ENCODE measurements around the gene PDLIM5.

PDLIM5 gene

DNA sequence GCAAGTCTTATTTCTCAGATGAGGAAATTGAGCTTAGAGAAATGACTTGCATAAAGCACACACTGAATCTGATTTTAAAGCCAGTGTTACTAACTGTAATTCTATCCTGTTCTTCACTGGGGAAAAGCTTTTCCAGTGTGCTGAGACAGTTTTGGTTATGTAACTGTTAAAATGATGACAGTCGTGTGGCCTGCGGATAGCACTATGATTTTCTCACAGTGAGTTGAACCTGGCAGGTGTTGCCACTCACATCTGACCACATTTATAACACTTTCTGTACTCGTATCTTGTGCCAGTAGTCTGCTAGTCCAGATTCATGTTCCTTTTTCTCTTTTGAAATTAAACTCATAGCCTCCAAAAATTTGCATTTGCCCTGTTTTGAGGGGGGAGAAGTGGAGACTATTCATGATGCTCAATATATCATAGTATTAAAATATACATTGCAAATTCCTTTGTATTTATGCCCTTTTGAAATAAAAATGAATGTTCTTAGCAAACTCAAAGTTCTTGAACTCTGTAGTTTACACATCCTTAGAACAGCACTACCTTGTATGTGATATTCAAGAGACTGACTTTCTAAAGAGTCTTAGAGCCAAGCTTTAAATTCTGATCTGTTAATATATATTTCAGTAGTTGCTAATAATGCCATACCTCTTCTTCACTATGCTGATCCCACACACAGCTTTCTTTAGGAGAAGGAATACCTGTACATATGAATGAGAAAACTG is 132.3 kb downstream of the PDLIM5 start:
- Histone ChIP-seq H4K20me1 (ENCODE audit: insufficient read depth, low read length, poor library complexity, severe bottlenecking) (no peaks in the 10 kb centered on the region), H3F3A (ENCODE audit: low read depth) (no peaks in the 10 kb centered on the region), H3K36me3 (ENCODE audit: insufficient read depth, low read length) (peaks cover 20% of the 10 kb centered on the region; the same call in 1 of the 2 replicates), H3K9me2 (replicated peaks; ENCODE audit: low read depth, low read length) (no peaks in the 10 kb centered on the region), H3K9me3 (ENCODE audit: insufficient read depth, low read depth, low read length) (no peaks in the 10 kb centered on the region), H3K4me2 (ENCODE audit: low read depth, low read length, poor library complexity, severe bottlenecking) (no peak overlapping the region), H2AFZ (ENCODE audit: low read length) (no peak overlapping the region), H3K9ac (ENCODE audit: low read depth, low read length, poor library complexity, severe bottlenecking) (no peak overlapping the region), H3K79me2 (ENCODE audit: insufficient read depth, low read length) (no peaks in the 10 kb centered on the region), H3K4me1 (ENCODE audit: insufficient read depth, low read length, poor library complexity, severe bottlenecking) (no peaks in the 10 kb centered on the region), H3K27me3 (ENCODE audit: insufficient read depth, low read length, poor library complexity, severe bottlenecking) (no peaks in the 10 kb centered on the region), H3K4me3 (ENCODE audit: low read length, poor library complexity, severe bottlenecking) (no peak overlapping the region)
- TF ChIP-seq, protein P1, sequence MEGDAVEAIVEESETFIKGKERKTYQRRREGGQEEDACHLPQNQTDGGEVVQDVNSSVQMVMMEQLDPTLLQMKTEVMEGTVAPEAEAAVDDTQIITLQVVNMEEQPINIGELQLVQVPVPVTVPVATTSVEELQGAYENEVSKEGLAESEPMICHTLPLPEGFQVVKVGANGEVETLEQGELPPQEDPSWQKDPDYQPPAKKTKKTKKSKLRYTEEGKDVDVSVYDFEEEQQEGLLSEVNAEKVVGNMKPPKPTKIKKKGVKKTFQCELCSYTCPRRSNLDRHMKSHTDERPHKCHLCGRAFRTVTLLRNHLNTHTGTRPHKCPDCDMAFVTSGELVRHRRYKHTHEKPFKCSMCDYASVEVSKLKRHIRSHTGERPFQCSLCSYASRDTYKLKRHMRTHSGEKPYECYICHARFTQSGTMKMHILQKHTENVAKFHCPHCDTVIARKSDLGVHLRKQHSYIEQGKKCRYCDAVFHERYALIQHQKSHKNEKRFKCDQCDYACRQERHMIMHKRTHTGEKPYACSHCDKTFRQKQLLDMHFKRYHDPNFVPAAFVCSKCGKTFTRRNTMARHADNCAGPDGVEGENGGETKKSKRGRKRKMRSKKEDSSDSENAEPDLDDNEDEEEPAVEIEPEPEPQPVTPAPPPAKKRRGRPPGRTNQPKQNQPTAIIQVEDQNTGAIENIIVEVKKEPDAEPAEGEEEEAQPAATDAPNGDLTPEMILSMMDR (conservative IDR thresholded peaks at IDR 0.05; ENCODE audit: low read length), result no peak
- TF ChIP-seq EZH2phosphoT487 (IDR thresholded peaks at IDR 0.05; ENCODE audit: borderline replicate concordance), result no peak

DNA sequence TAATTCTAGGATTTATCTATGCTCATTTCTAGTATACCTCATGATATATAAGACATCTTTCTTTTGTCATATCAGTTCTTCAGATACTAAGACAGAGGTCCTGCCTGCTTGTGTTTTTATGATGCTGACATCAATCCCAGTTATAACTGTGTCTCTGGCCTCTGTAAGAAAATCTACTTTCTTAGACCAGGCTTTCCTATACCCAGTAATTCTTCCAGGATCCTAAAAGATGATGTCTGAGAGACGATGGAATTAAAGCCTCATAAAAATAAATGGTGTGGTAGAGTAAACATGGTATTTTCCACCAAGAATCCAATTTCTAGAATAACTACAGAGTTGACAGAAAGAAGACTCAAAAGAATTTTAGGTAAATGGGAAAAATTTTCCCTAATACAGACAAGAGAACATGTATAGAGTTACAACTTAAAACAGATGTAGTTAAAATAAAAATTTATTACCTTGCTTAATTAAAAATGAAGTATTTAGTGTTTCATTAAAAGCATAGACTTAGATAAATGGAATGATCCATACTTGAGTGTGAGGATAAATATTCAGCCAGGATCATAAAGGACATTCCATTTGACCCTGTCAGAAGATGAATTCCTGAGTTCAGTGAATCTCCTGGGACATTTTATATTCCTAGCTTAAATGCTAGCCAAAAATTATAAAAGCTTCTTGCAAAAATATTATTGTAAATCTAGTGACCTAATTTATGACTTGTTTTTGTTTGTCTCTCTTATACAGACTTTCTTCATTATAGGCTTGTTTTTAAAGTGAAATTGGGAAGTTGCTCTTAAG is 137.4 kb downstream of the PDLIM5 start:
- Histone ChIP-seq H3K9me3 (ENCODE audit: insufficient read depth, low read depth, low read length) (no peaks in the 10 kb centered on the region), H3F3A (ENCODE audit: low read depth) (no peaks in the 10 kb centered on the region), H3K9me2 (replicated peaks; ENCODE audit: low read depth, low read length) (no peaks in the 10 kb centered on the region), H4K20me1 (ENCODE audit: insufficient read depth, low read length, poor library complexity, severe bottlenecking) (no peaks in the 10 kb centered on the region), H2AFZ (ENCODE audit: low read length) (no peak overlapping the region), H3K4me1 (ENCODE audit: insufficient read depth, low read length, poor library complexity, severe bottlenecking) (no peaks in the 10 kb centered on the region), H3K4me2 (ENCODE audit: low read depth, low read length, poor library complexity, severe bottlenecking) (no peak overlapping the region), H3K27me3 (ENCODE audit: insufficient read depth, low read length, poor library complexity, severe bottlenecking) (no peaks in the 10 kb centered on the region), H3K36me3 (ENCODE audit: insufficient read depth, low read length) (peaks cover 27% of the 10 kb centered on the region; the same call in 1 of the 2 replicates), H3K79me2 (ENCODE audit: insufficient read depth, low read length) (no peaks in the 10 kb centered on the region), H3K4me3 (ENCODE audit: low read length, poor library complexity, severe bottlenecking) (no peak overlapping the region), H3K9ac (ENCODE audit: low read depth, low read length, poor library complexity, severe bottlenecking) (no peak overlapping the region)
- no peak for TF ChIP-seq EZH2phosphoT487 (IDR thresholded peaks at IDR 0.05; ENCODE audit: borderline replicate concordance)
- TF ChIP-seq, protein P1 (conservative IDR thresholded peaks at IDR 0.05; ENCODE audit: low read length), result no peak

DNA sequence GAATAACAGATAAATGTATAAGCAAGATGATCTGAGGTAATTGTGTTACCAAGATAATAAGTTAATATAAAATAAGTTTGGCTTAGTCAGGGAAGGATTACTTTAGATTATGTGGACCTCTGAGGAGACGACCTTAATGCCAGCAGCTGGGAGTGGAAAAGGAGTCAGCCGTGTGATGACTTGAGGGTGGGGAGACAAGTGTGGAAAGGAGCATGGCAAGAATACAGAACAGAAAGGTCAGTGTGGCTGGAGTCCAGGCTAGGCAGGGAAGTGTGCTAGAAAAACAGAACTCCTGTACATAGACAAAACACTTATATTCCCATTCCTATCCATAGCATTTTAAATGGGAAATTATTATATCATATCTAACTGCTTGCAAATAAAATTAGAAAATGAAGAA is 138.8 kb downstream of the PDLIM5 start:
- H3K36me3 ChIP-seq (ENCODE audit: insufficient read depth, low read length), result peaks cover 26% of the 10 kb centered on the region; the same call in 1 of the 2 replicates
- no peaks in the 10 kb centered on the region for H3K9me2 ChIP-seq (replicated peaks; ENCODE audit: low read depth, low read length)
- no peak overlapping the region for H3K9ac ChIP-seq (ENCODE audit: low read depth, low read length, poor library complexity, severe bottlenecking)
- no peaks in the 10 kb centered on the region for H3K27me3 ChIP-seq (ENCODE audit: insufficient read depth, low read length, poor library complexity, severe bottlenecking)
- H3K9me3 ChIP-seq (ENCODE audit: insufficient read depth, low read depth, low read length), result no peaks in the 10 kb centered on the region
- no peaks in the 10 kb centered on the region for H3K4me1 ChIP-seq (ENCODE audit: insufficient read depth, low read length, poor library complexity, severe bottlenecking)
- H2AFZ ChIP-seq (ENCODE audit: low read length), result no peak overlapping the region
- H3K4me2 ChIP-seq (ENCODE audit: low read depth, low read length, poor library complexity, severe bottlenecking), result no peak overlapping the region
- H3K4me3 ChIP-seq (ENCODE audit: low read length, poor library complexity, severe bottlenecking), result no peak overlapping the region
- H3K79me2 ChIP-seq (ENCODE audit: insufficient read depth, low read length), result no peaks in the 10 kb centered on the region
- H3F3A ChIP-seq (ENCODE audit: low read depth), result no peaks in the 10 kb centered on the region
- no peak for TF ChIP-seq EZH2phosphoT487 (IDR thresholded peaks at IDR 0.05; ENCODE audit: borderline replicate concordance)
- TF ChIP-seq, protein P1 (conservative IDR thresholded peaks at IDR 0.05; ENCODE audit: low read length), result no peak
- no peaks in the 10 kb centered on the region for H4K20me1 ChIP-seq (ENCODE audit: insufficient read depth, low read length, poor library complexity, severe bottlenecking)
